GM23338 (cell line): ENCODE measurements around the gene COL4A3. TPM values are rescaled to one million over a fixed set of nuclear protein-coding genes. Genes with fewer than 3 reads are reported as not detected.

Experiments
- ATAC-seq: fragments of 200-7000 bp; cut with Tn5 transposase; 3 replicates; pipeline ENCODE4 v1.9.1; 2020
- DNase-seq: peaks from one replicate; pipeline ENCODE4 v3.0.0-alpha.2; 2015; ENCODE audit warnings: low spot score
- H2AFZ ChIP-seq: fragments of 200-600 bp; sonication (generic); 2 replicates; pipeline ENCODE4 v1.8.0; 2016; ENCODE audit warnings: antibody characterized with exemption, mild to moderate bottlenecking, moderate library complexity
- H3F3A ChIP-seq: fragments of 200-600 bp; sonication (generic); replicated peaks from 2 replicates; pipeline ENCODE4 v1.8.0; 2017; ENCODE audit warnings: antibody characterized with exemption, mixed run types, low read depth
- H3K27ac ChIP-seq: fragments of 200-600 bp; sonication (generic); 2 replicates; pipeline ENCODE4 v1.6.1; 2016; ENCODE audit warnings: low read depth
- H3K27me3 ChIP-seq: fragments of 200-600 bp; sonication (generic); 2 replicates; pipeline ENCODE4 v1.8.0; 2016; ENCODE audit warnings: mild to moderate bottlenecking, mixed run types, moderate library complexity; ENCODE audit not compliant: insufficient read depth
- H3K36me3 ChIP-seq: fragments of 200-600 bp; sonication (generic); 2 replicates; pipeline ENCODE4 v1.8.0; 2016; ENCODE audit warnings: mild to moderate bottlenecking; ENCODE audit not compliant: insufficient read depth
- H3K4me1 ChIP-seq: fragments of 200-600 bp; sonication (generic); 2 replicates; pipeline ENCODE4 v1.8.0; 2016; ENCODE audit warnings: mild to moderate bottlenecking, moderate library complexity; ENCODE audit not compliant: insufficient read depth
- H3K4me2 ChIP-seq: fragments of 200-600 bp; sonication (generic); 2 replicates; pipeline ENCODE4 v1.7.1; 2017; ENCODE audit warnings: mixed run types
- H3K4me3 ChIP-seq: fragments of 200-600 bp; sonication (generic); 2 replicates; pipeline ENCODE4 v1.6.1; 2016; ENCODE audit warnings: mixed run types
- H3K79me2 ChIP-seq: fragments of 200-600 bp; sonication (generic); replicated peaks from 2 replicates; pipeline ENCODE4 v1.8.0; 2017; ENCODE audit warnings: mild to moderate bottlenecking; ENCODE audit not compliant: insufficient read depth
- H3K9me2 ChIP-seq: fragments of 200-600 bp; sonication (generic); 2 replicates; pipeline ENCODE4 v1.8.0; 2017; ENCODE audit not compliant: insufficient read depth
- H4K20me1 ChIP-seq: fragments of 200-600 bp; sonication (generic); replicated peaks from 2 replicates; pipeline ENCODE4 v1.8.0; 2017; ENCODE audit warnings: mild to moderate bottlenecking; ENCODE audit not compliant: insufficient read depth
- H3K27ac Mint-ChIP-seq: 2 replicates; pipeline ENCODE4 v1.8.0; 2020; ENCODE audit warnings: inconsistent platforms, mild to moderate bottlenecking, moderate library complexity, mixed read lengths
- H3K27me3 Mint-ChIP-seq: 3 replicates; pipeline ENCODE4 v1.8.0; 2022; ENCODE audit warnings: low read depth, mild to moderate bottlenecking, moderate library complexity, mixed read lengths, inconsistent platforms; ENCODE audit not compliant: insufficient read depth, poor library complexity
- H3K36me3 Mint-ChIP-seq: 3 replicates; pipeline ENCODE4 v1.8.0; 2021; ENCODE audit warnings: low read depth, mild to moderate bottlenecking, inconsistent platforms, moderate library complexity, mixed read lengths
- H3K4me1 Mint-ChIP-seq: 3 replicates; pipeline ENCODE4 v1.8.0; 2020; ENCODE audit warnings: mild to moderate bottlenecking, inconsistent platforms, mixed read lengths
- H3K4me3 Mint-ChIP-seq: 3 replicates; pipeline ENCODE4 v1.8.0; 2021; ENCODE audit warnings: moderate library complexity, mild to moderate bottlenecking, inconsistent platforms, mixed read lengths
- H3K9me3 Mint-ChIP-seq: 3 replicates; pipeline ENCODE4 v1.8.0; 2020; ENCODE audit warnings: moderate library complexity, mild to moderate bottlenecking, inconsistent platforms, mixed read lengths
- CREB1 ChIP-seq: fragments of 250-450 bp; sonication (Bioruptor Pico); IDR thresholded peaks from 2 replicates; pipeline ENCODE4 v1.5.0; 2020; ENCODE audit warnings: low read depth, mild to moderate bottlenecking, moderate library complexity
- EZH2phosphoT487 ChIP-seq: fragments of 200-600 bp; sonication (generic); IDR thresholded peaks from one replicate; pipeline ENCODE4 v1.8.1; 2018; ENCODE audit warnings: antibody characterized with exemption; ENCODE audit not compliant: unreplicated experiment
- JUNB ChIP-seq: IDR thresholded peaks from one replicate; pipeline ENCODE4 v1.6.1; 2016; ENCODE audit warnings: antibody characterized with exemption; ENCODE audit not compliant: unreplicated experiment
- STAT1 ChIP-seq: IDR thresholded peaks from one replicate; pipeline ENCODE4 v1.6.1; 2016; ENCODE audit warnings: antibody characterized with exemption; ENCODE audit not compliant: unreplicated experiment
- ZNF331 ChIP-seq: fragments of 250-450 bp; sonication (Bioruptor Pico); IDR thresholded peaks from 2 replicates; pipeline ENCODE4 v1.5.0; 2020; ENCODE audit warnings: low read depth, mild to moderate bottlenecking, moderate library complexity
- polyA plus RNA-seq: library from polyadenylated mRNA; unstranded; fragments of >200 nt; fragmentation: Nextera tagmentation; extraction: Ambion mirVana; gene quantifications from 2 replicates; pipeline ENCODE4 v1.2.1, GENCODE V29; 2016
- total RNA-seq: library from RNA; depleted of rRNA; stranded (reverse); fragments of >200 nt; shearing (Covaris generic); gene quantifications from 2 replicates; pipeline ENCODE4 v1.2.3, GENCODE V29; 2014
- TF ChIP-seq, protein P1 (sequence below): fragments of 250-450 bp; sonication (Bioruptor Pico); IDR thresholded peaks from 2 replicates; pipeline ENCODE4 v1.5.0; 2020; ENCODE audit warnings: mild to moderate bottlenecking, moderate library complexity
- TF ChIP-seq, protein P2 (sequence below): IDR thresholded peaks from 2 replicates; pipeline ENCODE4 v1.6.1; 2016; ENCODE audit warnings: antibody characterized with exemption
- TF ChIP-seq, protein P3 (sequence below): IDR thresholded peaks from one replicate; pipeline ENCODE4 v1.6.1; 2018; ENCODE audit warnings: antibody characterized with exemption; ENCODE audit not compliant: unreplicated experiment

Gene COL4A3
- total and polyA plus RNA-seq, 2 experiments from 2014 or later = 1.1 to 3.5 TPM

DNA sequence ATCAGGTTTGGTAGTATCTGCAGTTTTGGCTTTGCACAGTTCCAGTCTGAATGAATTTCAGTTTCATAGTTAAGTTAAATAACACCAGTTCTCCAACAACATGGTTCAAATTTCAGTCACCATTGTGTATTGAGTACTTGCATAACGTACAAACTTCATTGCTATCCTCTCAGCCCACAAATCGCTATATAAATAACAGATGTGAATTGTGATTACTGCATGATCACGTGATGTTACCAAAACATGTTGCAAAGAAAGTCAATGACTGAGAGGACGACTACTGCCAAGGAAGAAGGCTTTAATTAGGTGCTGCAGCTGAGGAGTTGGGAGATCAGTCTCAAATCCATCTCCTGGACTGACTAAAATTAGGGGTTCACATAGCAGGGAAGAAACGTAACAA, 48.7 kb upstream of the COL4A3 start (continued):
- TF ChIP-seq, protein P1, sequence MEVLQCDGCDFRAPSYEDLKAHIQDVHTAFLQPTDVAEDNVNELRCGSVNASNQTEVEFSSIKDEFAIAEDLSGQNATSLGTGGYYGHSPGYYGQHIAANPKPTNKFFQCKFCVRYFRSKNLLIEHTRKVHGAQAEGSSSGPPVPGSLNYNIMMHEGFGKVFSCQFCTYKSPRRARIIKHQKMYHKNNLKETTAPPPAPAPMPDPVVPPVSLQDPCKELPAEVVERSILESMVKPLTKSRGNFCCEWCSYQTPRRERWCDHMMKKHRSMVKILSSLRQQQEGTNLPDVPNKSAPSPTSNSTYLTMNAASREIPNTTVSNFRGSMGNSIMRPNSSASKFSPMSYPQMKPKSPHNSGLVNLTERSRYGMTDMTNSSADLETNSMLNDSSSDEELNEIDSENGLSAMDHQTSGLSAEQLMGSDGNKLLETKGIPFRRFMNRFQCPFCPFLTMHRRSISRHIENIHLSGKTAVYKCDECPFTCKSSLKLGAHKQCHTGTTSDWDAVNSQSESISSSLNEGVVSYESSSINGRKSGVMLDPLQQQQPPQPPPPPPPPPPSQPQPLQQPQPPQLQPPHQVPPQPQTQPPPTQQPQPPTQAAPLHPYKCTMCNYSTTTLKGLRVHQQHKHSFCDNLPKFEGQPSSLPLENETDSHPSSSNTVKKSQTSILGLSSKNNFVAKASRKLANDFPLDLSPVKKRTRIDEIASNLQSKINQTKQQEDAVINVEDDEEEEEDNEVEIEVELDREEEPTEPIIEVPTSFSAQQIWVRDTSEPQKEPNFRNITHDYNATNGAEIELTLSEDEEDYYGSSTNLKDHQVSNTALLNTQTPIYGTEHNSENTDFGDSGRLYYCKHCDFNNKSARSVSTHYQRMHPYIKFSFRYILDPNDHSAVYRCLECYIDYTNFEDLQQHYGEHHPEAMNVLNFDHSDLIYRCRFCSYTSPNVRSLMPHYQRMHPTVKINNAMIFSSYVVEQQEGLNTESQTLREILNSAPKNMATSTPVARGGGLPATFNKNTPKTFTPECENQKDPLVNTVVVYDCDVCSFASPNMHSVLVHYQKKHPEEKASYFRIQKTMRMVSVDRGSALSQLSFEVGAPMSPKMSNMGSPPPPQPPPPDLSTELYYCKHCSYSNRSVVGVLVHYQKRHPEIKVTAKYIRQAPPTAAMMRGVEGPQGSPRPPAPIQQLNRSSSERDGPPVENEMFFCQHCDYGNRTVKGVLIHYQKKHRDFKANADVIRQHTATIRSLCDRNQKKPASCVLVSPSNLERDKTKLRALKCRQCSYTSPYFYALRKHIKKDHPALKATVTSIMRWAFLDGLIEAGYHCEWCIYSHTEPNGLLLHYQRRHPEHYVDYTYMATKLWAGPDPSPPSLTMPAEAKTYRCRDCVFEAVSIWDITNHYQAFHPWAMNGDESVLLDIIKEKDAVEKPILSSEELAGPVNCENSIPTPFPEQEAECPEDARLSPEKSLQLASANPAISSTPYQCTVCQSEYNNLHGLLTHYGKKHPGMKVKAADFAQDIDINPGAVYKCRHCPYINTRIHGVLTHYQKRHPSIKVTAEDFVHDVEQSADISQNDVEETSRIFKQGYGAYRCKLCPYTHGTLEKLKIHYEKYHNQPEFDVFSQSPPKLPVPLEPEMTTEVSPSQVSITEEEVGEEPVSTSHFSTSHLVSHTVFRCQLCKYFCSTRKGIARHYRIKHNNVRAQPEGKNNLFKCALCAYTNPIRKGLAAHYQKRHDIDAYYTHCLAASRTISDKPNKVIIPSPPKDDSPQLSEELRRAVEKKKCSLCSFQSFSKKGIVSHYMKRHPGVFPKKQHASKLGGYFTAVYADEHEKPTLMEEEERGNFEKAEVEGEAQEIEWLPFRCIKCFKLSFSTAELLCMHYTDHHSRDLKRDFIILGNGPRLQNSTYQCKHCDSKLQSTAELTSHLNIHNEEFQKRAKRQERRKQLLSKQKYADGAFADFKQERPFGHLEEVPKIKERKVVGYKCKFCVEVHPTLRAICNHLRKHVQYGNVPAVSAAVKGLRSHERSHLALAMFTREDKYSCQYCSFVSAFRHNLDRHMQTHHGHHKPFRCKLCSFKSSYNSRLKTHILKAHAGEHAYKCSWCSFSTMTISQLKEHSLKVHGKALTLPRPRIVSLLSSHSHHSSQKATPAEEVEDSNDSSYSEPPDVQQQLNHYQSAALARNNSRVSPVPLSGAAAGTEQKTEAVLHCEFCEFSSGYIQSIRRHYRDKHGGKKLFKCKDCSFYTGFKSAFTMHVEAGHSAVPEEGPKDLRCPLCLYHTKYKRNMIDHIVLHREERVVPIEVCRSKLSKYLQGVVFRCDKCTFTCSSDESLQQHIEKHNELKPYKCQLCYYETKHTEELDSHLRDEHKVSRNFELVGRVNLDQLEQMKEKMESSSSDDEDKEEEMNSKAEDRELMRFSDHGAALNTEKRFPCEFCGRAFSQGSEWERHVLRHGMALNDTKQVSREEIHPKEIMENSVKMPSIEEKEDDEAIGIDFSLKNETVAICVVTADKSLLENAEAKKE (CRISPR knock-in tag) = no peak
- TF ChIP-seq JUNB = no peak
- TF ChIP-seq EZH2phosphoT487 = no peak
- no peak for TF ChIP-seq STAT1
- TF ChIP-seq CREB1 (CRISPR knock-in tag) = no peak

DNA sequence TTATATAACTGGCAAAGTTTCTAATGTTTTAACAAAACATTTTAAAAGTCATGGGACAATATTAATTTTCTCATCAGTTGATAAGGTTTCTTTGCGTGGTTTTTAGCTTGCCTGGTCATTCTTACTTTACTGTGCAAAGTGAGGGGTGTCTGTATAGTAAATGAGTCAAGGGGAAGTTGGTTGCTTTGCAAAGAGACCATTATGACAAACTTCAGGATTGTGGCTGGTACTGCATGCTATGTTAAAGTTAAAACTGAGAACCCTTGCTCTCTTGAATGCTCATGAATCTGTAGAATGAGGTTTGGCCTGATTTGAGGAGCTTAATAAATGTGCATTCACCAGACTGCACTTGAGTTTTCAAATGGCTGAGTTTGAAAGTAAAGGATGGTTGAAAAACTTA, 47.4 kb upstream of the COL4A3 start:
- Histone ChIP-seq H3K9me2 (no peaks in the 10 kb centered on the region), H3K4me3 (no peak overlapping the region), H3K4me1 (no peaks in the 10 kb centered on the region), H4K20me1 (no peaks in the 10 kb centered on the region), H3F3A (no peaks in the 10 kb centered on the region), H3K79me2 (no peaks in the 10 kb centered on the region), H3K36me3 (no peaks in the 10 kb centered on the region), H3K4me2 (no peak overlapping the region), H2AFZ (no peak overlapping the region), H3K27ac (no peak overlapping the region), H3K27me3 (no peaks in the 10 kb centered on the region)
- no peaks in the 10 kb centered on the region for H3K36me3 Mint-ChIP-seq
- no peaks in the 10 kb centered on the region for H3K9me3 Mint-ChIP-seq
- no peak for DNase-seq
- H3K27me3 Mint-ChIP-seq = peaks cover 4% of the 10 kb centered on the region
- H3K27ac Mint-ChIP-seq = no peak overlapping the region
- no peak overlapping the region for H3K4me3 Mint-ChIP-seq
- no peak for ATAC-seq
- H3K4me1 Mint-ChIP-seq = no peaks in the 10 kb centered on the region
- TF ChIP-seq ZNF331 (CRISPR knock-in tag) (no peak), CREB1 (CRISPR knock-in tag) (no peak), STAT1 (no peak)
- TF ChIP-seq, protein P2, sequence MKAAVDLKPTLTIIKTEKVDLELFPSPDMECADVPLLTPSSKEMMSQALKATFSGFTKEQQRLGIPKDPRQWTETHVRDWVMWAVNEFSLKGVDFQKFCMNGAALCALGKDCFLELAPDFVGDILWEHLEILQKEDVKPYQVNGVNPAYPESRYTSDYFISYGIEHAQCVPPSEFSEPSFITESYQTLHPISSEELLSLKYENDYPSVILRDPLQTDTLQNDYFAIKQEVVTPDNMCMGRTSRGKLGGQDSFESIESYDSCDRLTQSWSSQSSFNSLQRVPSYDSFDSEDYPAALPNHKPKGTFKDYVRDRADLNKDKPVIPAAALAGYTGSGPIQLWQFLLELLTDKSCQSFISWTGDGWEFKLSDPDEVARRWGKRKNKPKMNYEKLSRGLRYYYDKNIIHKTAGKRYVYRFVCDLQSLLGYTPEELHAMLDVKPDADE = no peak
- TF ChIP-seq, protein P3, sequence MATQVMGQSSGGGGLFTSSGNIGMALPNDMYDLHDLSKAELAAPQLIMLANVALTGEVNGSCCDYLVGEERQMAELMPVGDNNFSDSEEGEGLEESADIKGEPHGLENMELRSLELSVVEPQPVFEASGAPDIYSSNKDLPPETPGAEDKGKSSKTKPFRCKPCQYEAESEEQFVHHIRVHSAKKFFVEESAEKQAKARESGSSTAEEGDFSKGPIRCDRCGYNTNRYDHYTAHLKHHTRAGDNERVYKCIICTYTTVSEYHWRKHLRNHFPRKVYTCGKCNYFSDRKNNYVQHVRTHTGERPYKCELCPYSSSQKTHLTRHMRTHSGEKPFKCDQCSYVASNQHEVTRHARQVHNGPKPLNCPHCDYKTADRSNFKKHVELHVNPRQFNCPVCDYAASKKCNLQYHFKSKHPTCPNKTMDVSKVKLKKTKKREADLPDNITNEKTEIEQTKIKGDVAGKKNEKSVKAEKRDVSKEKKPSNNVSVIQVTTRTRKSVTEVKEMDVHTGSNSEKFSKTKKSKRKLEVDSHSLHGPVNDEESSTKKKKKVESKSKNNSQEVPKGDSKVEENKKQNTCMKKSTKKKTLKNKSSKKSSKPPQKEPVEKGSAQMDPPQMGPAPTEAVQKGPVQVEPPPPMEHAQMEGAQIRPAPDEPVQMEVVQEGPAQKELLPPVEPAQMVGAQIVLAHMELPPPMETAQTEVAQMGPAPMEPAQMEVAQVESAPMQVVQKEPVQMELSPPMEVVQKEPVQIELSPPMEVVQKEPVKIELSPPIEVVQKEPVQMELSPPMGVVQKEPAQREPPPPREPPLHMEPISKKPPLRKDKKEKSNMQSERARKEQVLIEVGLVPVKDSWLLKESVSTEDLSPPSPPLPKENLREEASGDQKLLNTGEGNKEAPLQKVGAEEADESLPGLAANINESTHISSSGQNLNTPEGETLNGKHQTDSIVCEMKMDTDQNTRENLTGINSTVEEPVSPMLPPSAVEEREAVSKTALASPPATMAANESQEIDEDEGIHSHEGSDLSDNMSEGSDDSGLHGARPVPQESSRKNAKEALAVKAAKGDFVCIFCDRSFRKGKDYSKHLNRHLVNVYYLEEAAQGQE = no peak
